Caco-2 (cell line): Measurements from ENCODE around the gene TCF7L1. TPM values are rescaled to one million over a fixed set of nuclear protein-coding genes. Genes with fewer than 3 reads are reported as not detected.

Experiments
- BruUV-seq: library from RNA; stranded (reverse); fragments of 400-500 nt; replicated peaks from 2 replicates; lab custom pipeline; 2021; lab: Mats Ljungman, UMichigan
- CTCF ChIA-PET: fragments of 300-600 bp; sonication (Branson Sonifier 250); formaldehyde crosslinking; loops from one replicate; lab custom pipeline; 2022; ENCODE audit warnings: antibody characterized with exemption; lab: Charles Lee
- POLR2A ChIA-PET: fragments of 300-600 bp; sonication (Branson Sonifier 250); formaldehyde crosslinking; loops from one replicate; lab custom pipeline; 2022; ENCODE audit warnings: antibody characterized with exemption; lab: Charles Lee
- DNase-seq, 2 experiments: peaks; one replicate each; pipeline versions ENCODE4 v3.0.0 to v3.0.0-alpha.2; 2020 to 2022
- H3K27me3 ChIP-seq: replicated peaks from 2 replicates; pipeline ENCODE4 v1.6.0; 2011; ENCODE audit warnings: low read length; ENCODE audit not compliant: control insufficient read depth, insufficient read depth
- H3K36me3 ChIP-seq: 2 replicates; pipeline ENCODE4 v1.5.1; 2011; ENCODE audit warnings: low read length; ENCODE audit not compliant: control insufficient read depth, insufficient read depth
- H3K4me1 ChIP-seq: fragments of 250-450 bp; sonication (Bioruptor Pico); 2 replicates; pipeline ENCODE4 v1.5.1; 2020; ENCODE audit warnings: mild to moderate bottlenecking
- H3K4me3 ChIP-seq: 2 replicates; pipeline ENCODE4 v1.5.1; 2011; ENCODE audit warnings: low read depth, mild to moderate bottlenecking, control low read depth, low read length
- H3K9me3 ChIP-seq: fragments of 250-450 bp; sonication (Bioruptor Pico); 2 replicates; pipeline ENCODE4 v1.5.1; 2020; ENCODE audit warnings: mild to moderate bottlenecking, moderate library complexity
- H3K27ac Mint-ChIP-seq: one replicate; pipeline ENCODE4 v1.8.0; 2022; ENCODE audit warnings: mixed read lengths; ENCODE audit not compliant: unreplicated experiment
- H3K27me3 Mint-ChIP-seq: one replicate; pipeline ENCODE4 v1.8.0; 2022; ENCODE audit warnings: mixed read lengths; ENCODE audit not compliant: insufficient read depth, unreplicated experiment
- H3K36me3 Mint-ChIP-seq: one replicate; pipeline ENCODE4 v1.8.0; 2022; ENCODE audit warnings: mild to moderate bottlenecking, mixed read lengths; ENCODE audit not compliant: insufficient read depth, unreplicated experiment
- H3K4me1 Mint-ChIP-seq: one replicate; pipeline ENCODE4 v1.8.0; 2022; ENCODE audit warnings: low read depth, mixed read lengths; ENCODE audit not compliant: unreplicated experiment
- H3K4me3 Mint-ChIP-seq: one replicate; pipeline ENCODE4 v1.8.0; 2022; ENCODE audit warnings: mild to moderate bottlenecking, moderate library complexity, mixed read lengths; ENCODE audit not compliant: unreplicated experiment
- H3K9me3 Mint-ChIP-seq: one replicate; pipeline ENCODE4 v1.8.0; 2022; ENCODE audit warnings: mixed read lengths; ENCODE audit not compliant: unreplicated experiment
- CTCF ChIP-seq, 2 experiments: fragments of 200-600 bp in 1 of 2; IDR thresholded peaks; 1 replicate in 1 of 2; 2 replicates in 1 of 2; pipeline versions ENCODE4 v1.5.1 to v1.8.0; 2011 to 2022; ENCODE audit warnings: antibody characterized with exemption in 1 of 2, control low read depth in 1 of 2, inconsistent platforms in 1 of 2, low read depth in 1 of 2, low read length in 1 of 2, mild to moderate bottlenecking in 1 of 2, moderate library complexity in 1 of 2; ENCODE audit not compliant: insufficient read depth in 1 of 2, severe bottlenecking in 1 of 2, unreplicated experiment in 1 of 2
- intact Hi-C: fragments of 100-400 bp; cut with micrococcal nuclease; formaldehyde crosslinking; loops from one replicate; pipeline ENCODE4 v1.10.0; 2022; ENCODE audit not compliant: unreplicated experiment
- total RNA-seq: library from RNA; stranded (reverse); gene quantifications from 2 replicates; pipeline ENCODE4 v1.2.3, GENCODE V29; 2022

Gene TCF7L1
- total RNA-seq, 1 experiment from 2014 or later = 29.0 TPM

GRCh38 chr2:85308896-85309555, 175.8 kb downstream of the TCF7L1 start:
- Histone ChIP-seq H3K4me1 (peaks cover 12% of the 10 kb centered on the region), H3K9me3 (no peaks in the 10 kb centered on the region), H3K4me3 (no peak overlapping the region), H3K36me3 (no peaks in the 10 kb centered on the region; the same call in 1 of the 2 replicates), H3K27me3 (no peaks in the 10 kb centered on the region)
- Mint-ChIP-seq H3K4me3 (no peak overlapping the region), H3K4me1 (peaks cover 13% of the 10 kb centered on the region), H3K36me3 (peaks cover 23% of the 10 kb centered on the region), H3K27me3 (no peaks in the 10 kb centered on the region), H3K9me3 (no peaks in the 10 kb centered on the region), H3K27ac (peak overlapping the region; percentile 6)
- ChIA-PET CTCF (interaction anchor here (0.6 kb wide), 1 partner anchor 250 kb away, joined by 3 read pairs; no protein-coding TSS in a partner anchor), POLR2A (interaction anchor here (1.0 kb wide), 1 partner anchor 18 kb away, joined by 16 read pairs; the partner anchor contains the start of gene TGOLN2)
- BruUV-seq = no TSS peak
- DNase-seq = no peak
- no peak for TF ChIP-seq CTCF (IDR thresholded peaks at IDR 0.05; ENCODE audit: insufficient read depth in 1 of 2, low read depth in 1 of 2, low read length in 1 of 2, severe bottlenecking in 1 of 2, unreplicated experiment in 1 of 2)
- intact Hi-C loops = no loop called here

- Histone ChIP-seq H3K4me3 (no peak overlapping the region), H3K36me3 (no peaks in the 10 kb centered on the region; the same call in 1 of the 2 replicates), H3K9me3 (no peaks in the 10 kb centered on the region), H3K4me1 (peaks cover 12% of the 10 kb centered on the region), H3K27me3 (no peaks in the 10 kb centered on the region)
- BruUV-seq = no TSS peak
- ChIA-PET CTCF (interaction anchor here (0.6 kb wide), 1 partner anchor 249 kb away, joined by 3 read pairs; no protein-coding TSS in a partner anchor), POLR2A (interaction anchor here (1.0 kb wide), 1 partner anchor 18 kb away, joined by 16 read pairs; the partner anchor contains the start of gene TGOLN2)
- H3K27me3 Mint-ChIP-seq = no peaks in the 10 kb centered on the region
- H3K9me3 Mint-ChIP-seq = no peaks in the 10 kb centered on the region
- intact Hi-C loops = no loop called here
- H3K4me3 Mint-ChIP-seq = no peak overlapping the region
- peak overlapping the region; percentile 9 for H3K27ac Mint-ChIP-seq
- H3K36me3 Mint-ChIP-seq = peaks cover 23% of the 10 kb centered on the region
- DNase-seq = no peak
- peaks cover 13% of the 10 kb centered on the region for H3K4me1 Mint-ChIP-seq
- no peak for TF ChIP-seq CTCF (IDR thresholded peaks at IDR 0.05; ENCODE audit: insufficient read depth in 1 of 2, low read depth in 1 of 2, low read length in 1 of 2, severe bottlenecking in 1 of 2, unreplicated experiment in 1 of 2)
Measured at GRCh38 chr2:85309699-85310321, 176.6 kb downstream of the TCF7L1 start.

- H3K4me3 Mint-ChIP-seq = no peak overlapping the region
- CTCF ChIA-PET = no interaction called here
- H3K36me3 Mint-ChIP-seq = peaks cover 25% of the 10 kb centered on the region
- Histone ChIP-seq H3K9me3 (no peaks in the 10 kb centered on the region), H3K36me3 (no peaks in the 10 kb centered on the region; the same call in 1 of the 2 replicates), H3K27me3 (no peaks in the 10 kb centered on the region), H3K4me3 (no peak overlapping the region), H3K4me1 (peaks cover 12% of the 10 kb centered on the region)
- intact Hi-C loops = no loop called here
- no peak for DNase-seq
- no peaks in the 10 kb centered on the region for H3K9me3 Mint-ChIP-seq
- peaks cover 13% of the 10 kb centered on the region for H3K4me1 Mint-ChIP-seq
- peak overlapping the region; percentile 9 for H3K27ac Mint-ChIP-seq
- H3K27me3 Mint-ChIP-seq = no peaks in the 10 kb centered on the region
- POLR2A ChIA-PET = interaction anchor here (1.0 kb wide), 1 partner anchor 17 kb away, joined by 16 read pairs; the partner anchor contains the start of gene TGOLN2
- BruUV-seq = no TSS peak
- no peak for TF ChIP-seq CTCF (IDR thresholded peaks at IDR 0.05; ENCODE audit: insufficient read depth in 1 of 2, low read depth in 1 of 2, low read length in 1 of 2, severe bottlenecking in 1 of 2, unreplicated experiment in 1 of 2)
Measured at GRCh38 chr2:85310330-85310729, 177.1 kb downstream of the TCF7L1 start.
